KOPT-K1 (cell line): ENCODE results near the gene TMBIM6.
A peak's percentile ranks its signal among the peaks of the same experiment; 100 is the strongest.

Experiments used
- H3K27ac ChIP-seq: fragments of 200-600 bp; sonication (generic); 2 replicates; pipeline ENCODE4 v1.5.1; 2016; ENCODE audit warnings: antibody characterized with exemption, mild to moderate bottlenecking, low read depth, low read length; ENCODE audit not compliant: poor library complexity, severe bottlenecking
- H3K36me3 ChIP-seq: fragments of 200-600 bp; sonication (generic); 2 replicates; pipeline ENCODE4 v1.5.1; 2017; ENCODE audit warnings: antibody characterized with exemption, mild to moderate bottlenecking, low read length, moderate library complexity; ENCODE audit not compliant: insufficient read depth
- H3K9me3 ChIP-seq: fragments of 200-600 bp; sonication (generic); 2 replicates; pipeline ENCODE4 v1.5.1; 2017; ENCODE audit warnings: antibody characterized with exemption, low read length, mild to moderate bottlenecking; ENCODE audit not compliant: insufficient read depth, poor library complexity, severe bottlenecking

The TMBIM6 gene

GRCh38 chr12:49740930-49741881 is at the start of gene TMBIM6:
TSS of gene TMBIM6 (plus strand) at chr12:49741557. CDS start at chr12:49752494, 10,937 bp downstream.
- Histone ChIP-seq H3K27ac (peak within 1 kb of the TSS; percentile 88), H3K9me3 (no peaks in the 10 kb centered on the region), H3K36me3 (peaks cover 24% of the 10 kb centered on the region)

- Histone ChIP-seq H3K27ac (no peak overlapping the region), H3K36me3 (no peaks in the 10 kb centered on the region), H3K9me3 (no peaks in the 10 kb centered on the region)
These were observed 48.5 kb upstream of the TMBIM6 start for GRCh38 chr12:49692851-49693250.

GRCh38 chr12:49693931-49694444 is 47.4 kb upstream of the TMBIM6 start:
- H3K9me3 ChIP-seq: no peaks in the 10 kb centered on the region
- H3K36me3 ChIP-seq: no peaks in the 10 kb centered on the region
- H3K27ac ChIP-seq: no peak overlapping the region

- Histone ChIP-seq H3K36me3 (no peaks in the 10 kb centered on the region), H3K9me3 (no peaks in the 10 kb centered on the region), H3K27ac (no peak overlapping the region)
These were observed 44.6 kb upstream of the TMBIM6 start for GRCh38 chr12:49696723-49697122.

- Histone ChIP-seq H3K27ac (no peak overlapping the region), H3K36me3 (no peaks in the 10 kb centered on the region), H3K9me3 (no peaks in the 10 kb centered on the region)
These were observed 43.5 kb upstream of the TMBIM6 start for GRCh38 chr12:49697808-49698207.

GRCh38 chr12:49698619-49699545 is 42.5 kb upstream of the TMBIM6 start:
- Histone ChIP-seq H3K27ac (peak overlapping the region; percentile 57), H3K36me3 (no peaks in the 10 kb centered on the region), H3K9me3 (no peaks in the 10 kb centered on the region)

GRCh38 chr12:49702009-49702408 is 39.3 kb upstream of the TMBIM6 start:
- H3K27ac ChIP-seq: no peak overlapping the region
- H3K9me3 ChIP-seq: no peaks in the 10 kb centered on the region
- H3K36me3 ChIP-seq: no peaks in the 10 kb centered on the region

GRCh38 chr12:49702676-49703215 is 38.6 kb upstream of the TMBIM6 start:
- H3K36me3 ChIP-seq: no peaks in the 10 kb centered on the region
- no peaks in the 10 kb centered on the region for H3K9me3 ChIP-seq
- H3K27ac ChIP-seq: no peak overlapping the region

- H3K9me3 ChIP-seq: no peaks in the 10 kb centered on the region
- no peak overlapping the region for H3K27ac ChIP-seq
- no peaks in the 10 kb centered on the region for H3K36me3 ChIP-seq
These were observed 37.7 kb upstream of the TMBIM6 start for GRCh38 chr12:49703647-49704137.

GRCh38 chr12:49705479-49706134 is 35.8 kb upstream of the TMBIM6 start:
- Histone ChIP-seq H3K36me3 (no peaks in the 10 kb centered on the region), H3K27ac (peak overlapping the region; percentile 87), H3K9me3 (no peaks in the 10 kb centered on the region)

GRCh38 chr12:49706351-49707127 is 34.8 kb upstream of the TMBIM6 start:
- H3K9me3 ChIP-seq: no peaks in the 10 kb centered on the region
- H3K36me3 ChIP-seq: no peaks in the 10 kb centered on the region
- peak overlapping the region; percentile 87 for H3K27ac ChIP-seq

GRCh38 chr12:49707128-49707811 is 34.1 kb upstream of the TMBIM6 start, which contains the start of gene FMNL3:
TSS of gene FMNL3 (minus strand) at chr12:49707405. CDS start at chr12:49707180, 225 bp downstream.
- Histone ChIP-seq H3K9me3 (no peaks in the 10 kb centered on the region), H3K27ac (peak within 1 kb of the TSS; percentile 87), H3K36me3 (no peaks in the 10 kb centered on the region)

- H3K36me3 ChIP-seq: no peaks in the 10 kb centered on the region
- H3K27ac ChIP-seq: no peak overlapping the region
- no peaks in the 10 kb centered on the region for H3K9me3 ChIP-seq
These were observed 33.6 kb upstream of the TMBIM6 start for GRCh38 chr12:49707812-49708147.
